C4-2B (cell line): ENCODE data around the gene WNT4.

Source experiments
- ZFX ChIP-seq: fragments of 450-650 bp; IDR thresholded peaks from 2 replicates; pipeline ENCODE4 v1.6.1; 2017
- TF ChIP-seq, protein P1 (sequence below): fragments of 450-650 bp; conservative IDR thresholded peaks from 2 replicates; pipeline ENCODE4 v1.5.1; 2017; ENCODE audit warnings: mild to moderate bottlenecking

DNA sequence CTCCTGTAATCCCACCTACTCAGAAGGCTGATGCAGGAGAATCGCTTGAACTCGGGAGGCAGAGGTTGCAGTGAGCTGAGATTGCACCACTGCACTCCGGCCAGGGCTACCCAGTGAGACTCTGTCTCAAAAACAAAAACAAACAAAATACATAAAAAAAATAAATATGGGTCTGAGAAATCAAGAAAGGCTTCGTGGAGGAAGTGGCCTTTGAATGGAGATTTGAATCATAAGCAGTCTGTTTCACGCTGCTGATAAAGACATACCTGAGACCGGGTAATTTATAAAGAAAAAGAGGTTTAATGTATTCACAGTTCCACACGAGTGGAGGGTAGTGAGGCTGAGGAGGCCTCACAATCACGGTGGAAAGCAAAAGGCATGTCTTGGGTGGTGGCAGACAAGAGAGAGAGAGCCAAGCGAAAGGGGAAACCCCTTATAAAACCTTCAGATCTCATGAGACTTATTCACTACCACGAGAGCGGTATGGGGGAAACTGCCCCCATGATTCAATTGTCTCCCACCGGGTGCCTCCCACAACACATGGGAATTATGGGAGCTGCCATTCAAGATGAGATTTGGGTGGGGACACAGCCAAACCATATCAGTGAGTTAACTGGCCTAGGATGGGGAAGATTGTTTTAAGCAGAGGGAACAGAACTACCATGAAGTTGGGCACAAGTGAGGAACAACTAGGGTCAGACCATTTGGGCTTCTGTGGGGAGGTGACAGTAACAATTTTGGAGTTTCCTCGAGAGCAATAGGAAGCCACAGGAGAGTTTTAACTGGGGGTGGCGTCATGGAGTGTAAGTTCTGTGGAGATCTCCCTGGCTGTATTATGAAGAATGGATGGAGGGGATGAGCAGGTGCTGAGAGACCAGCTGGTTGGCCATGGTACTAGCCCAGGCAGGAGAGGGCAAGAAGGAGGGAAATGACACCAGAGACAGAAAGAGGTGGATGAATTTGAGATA lies 22.2 kb upstream of the WNT4 start:
- TF ChIP-seq, protein P1, sequence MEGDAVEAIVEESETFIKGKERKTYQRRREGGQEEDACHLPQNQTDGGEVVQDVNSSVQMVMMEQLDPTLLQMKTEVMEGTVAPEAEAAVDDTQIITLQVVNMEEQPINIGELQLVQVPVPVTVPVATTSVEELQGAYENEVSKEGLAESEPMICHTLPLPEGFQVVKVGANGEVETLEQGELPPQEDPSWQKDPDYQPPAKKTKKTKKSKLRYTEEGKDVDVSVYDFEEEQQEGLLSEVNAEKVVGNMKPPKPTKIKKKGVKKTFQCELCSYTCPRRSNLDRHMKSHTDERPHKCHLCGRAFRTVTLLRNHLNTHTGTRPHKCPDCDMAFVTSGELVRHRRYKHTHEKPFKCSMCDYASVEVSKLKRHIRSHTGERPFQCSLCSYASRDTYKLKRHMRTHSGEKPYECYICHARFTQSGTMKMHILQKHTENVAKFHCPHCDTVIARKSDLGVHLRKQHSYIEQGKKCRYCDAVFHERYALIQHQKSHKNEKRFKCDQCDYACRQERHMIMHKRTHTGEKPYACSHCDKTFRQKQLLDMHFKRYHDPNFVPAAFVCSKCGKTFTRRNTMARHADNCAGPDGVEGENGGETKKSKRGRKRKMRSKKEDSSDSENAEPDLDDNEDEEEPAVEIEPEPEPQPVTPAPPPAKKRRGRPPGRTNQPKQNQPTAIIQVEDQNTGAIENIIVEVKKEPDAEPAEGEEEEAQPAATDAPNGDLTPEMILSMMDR, result no peak
- TF ChIP-seq ZFX, result no peak
